HG03521 (cell line): ENCODE measurements around the gene MAPK8IP2.
"Not testable (repeated sequence)": the region's sequence is repeated elsewhere in the genome, so short reads cannot be mapped to it uniquely, and the experiment has no call there.

Experiments used
- ATAC-seq: cut with Tn5 transposase; IDR thresholded peaks from one replicate; pipeline ENCODE4 v1.9.1; 2021; ENCODE audit warnings: mild to moderate bottlenecking, moderate library complexity; ENCODE audit not compliant: unreplicated experiment

The MAPK8IP2 gene

DNA sequence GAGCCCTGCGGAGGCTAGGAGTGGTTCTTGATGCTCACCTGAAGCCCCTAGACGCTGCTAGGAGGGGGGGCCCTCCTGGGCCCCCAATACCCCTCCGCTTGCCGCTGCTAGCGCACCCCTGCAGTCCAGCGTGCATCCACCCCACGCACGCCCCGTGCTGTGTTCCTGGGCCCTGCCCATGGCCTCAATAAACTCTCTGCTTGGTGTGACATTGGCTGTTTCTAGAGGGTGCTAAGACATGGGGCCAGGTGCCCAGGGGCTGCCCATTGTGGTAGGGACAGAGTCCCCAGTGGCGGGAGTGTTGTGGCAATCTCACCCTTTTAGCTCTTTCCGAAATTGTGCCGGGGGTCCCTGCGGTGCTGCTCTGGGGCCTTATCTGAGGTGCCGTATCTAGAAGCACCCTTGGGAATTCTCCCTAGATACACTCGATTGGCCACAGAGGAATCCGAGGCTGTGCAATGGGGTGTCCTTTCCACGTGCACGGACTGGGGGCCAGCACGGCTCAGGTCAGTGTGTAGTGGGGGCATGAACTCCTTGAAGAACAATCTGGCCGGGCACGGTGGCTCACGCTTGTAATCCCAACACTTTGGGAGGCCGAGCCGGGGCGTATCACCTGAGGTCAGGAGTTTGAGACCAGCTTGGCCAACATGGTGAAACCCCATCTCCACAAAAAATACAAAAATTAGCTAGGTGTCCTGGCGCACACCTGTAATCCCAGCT, 10.9 kb downstream of the MAPK8IP2 start:
- ATAC-seq, result no peak

DNA sequence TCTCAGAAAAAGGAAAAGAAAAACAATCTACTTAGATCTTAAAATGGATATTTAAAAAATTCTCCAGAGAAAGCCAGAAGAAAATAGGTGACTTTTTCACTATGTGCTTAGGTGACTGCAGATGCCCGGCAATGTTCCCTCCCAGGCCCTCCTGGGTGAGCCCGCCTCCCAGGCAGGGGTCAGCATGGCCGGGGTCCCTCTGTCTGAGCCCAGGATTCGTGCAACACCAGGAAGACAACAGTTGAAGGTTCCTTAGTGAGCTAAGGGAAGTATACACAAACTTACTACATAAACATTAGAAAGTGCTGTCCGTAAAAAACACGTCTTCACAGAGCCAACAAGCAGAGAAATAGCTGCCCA, 11.6 kb downstream of the MAPK8IP2 start:
- no peak for ATAC-seq

DNA sequence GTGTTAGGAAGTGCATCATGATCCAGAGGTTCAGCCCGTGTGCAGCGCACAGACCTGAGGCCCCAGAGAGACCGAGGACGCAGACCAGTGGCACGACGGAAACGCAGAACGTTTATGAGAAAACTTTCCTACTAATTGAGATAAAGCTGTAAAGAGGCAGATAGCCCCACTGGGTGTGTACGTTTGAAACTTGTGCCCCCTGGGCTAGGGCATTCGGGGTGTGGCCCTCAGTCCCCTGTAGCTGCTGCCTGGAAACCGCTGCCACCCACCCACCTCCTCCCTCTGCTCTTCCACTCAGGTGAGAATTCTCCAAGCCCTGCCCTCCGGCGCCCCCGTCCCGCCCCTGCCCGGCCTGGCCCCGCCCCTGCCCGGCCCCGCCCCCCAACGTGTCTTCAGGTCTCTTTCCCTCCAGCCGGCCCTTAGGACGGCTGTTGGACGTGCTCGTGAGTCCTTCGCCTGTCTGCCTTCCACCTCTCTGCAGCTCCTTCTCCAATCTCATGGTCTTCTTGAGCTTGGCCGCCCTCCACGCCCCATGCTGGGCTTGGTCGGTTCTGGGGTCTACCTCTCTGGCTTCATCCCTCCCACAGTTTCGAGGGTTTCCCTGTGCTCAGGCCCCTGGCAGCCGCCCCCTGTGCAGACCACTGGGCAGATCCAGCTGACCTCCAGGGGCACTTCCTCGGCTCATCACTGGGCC, 12.1 kb downstream of the MAPK8IP2 start:
- ATAC-seq, result no peak

GRCh38 chr22:50613291-50613981, 12.8 kb downstream of the MAPK8IP2 start:
- no peak for ATAC-seq

- ATAC-seq, result not testable (repeated sequence)
Measured at GRCh38 chr22:50614296-50614695, 13.7 kb downstream of the MAPK8IP2 start.

DNA sequence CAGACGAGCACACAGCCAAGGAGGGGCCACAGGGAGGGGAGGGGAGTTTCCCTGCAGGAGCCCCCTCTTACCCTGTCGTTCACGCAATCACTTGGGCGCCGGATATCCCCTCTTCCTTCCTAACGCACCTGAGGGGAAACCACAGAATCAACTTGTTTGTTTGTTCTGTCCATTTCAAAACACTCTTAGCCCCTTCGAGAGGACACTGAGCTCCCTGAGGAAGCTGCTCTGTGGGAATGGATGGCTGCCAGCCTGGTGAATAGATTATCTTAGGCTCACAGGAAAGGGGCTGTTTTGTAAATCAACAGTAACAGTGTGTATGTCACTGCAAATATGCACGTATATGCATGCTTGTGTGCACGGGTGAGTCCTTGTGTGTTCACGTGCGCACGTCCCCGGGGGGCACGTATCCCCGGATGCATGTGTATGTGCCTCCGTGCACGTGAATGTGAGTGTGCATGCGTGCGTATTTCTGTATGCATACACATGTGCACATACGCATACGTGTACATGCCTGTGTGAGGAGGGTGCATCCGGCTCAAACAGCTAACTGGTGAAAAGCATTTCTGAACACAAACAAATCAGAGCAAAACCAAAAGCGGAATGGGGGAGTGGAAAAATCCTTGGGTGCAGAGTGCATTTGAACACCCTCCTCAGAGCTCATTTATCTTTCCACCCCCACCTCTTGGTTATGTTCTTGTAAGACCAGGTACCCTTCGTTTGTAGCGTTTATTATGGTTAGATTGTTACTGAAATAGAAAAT, 20.2 kb downstream of the MAPK8IP2 start:
- ATAC-seq, result peak; percentile 61

DNA sequence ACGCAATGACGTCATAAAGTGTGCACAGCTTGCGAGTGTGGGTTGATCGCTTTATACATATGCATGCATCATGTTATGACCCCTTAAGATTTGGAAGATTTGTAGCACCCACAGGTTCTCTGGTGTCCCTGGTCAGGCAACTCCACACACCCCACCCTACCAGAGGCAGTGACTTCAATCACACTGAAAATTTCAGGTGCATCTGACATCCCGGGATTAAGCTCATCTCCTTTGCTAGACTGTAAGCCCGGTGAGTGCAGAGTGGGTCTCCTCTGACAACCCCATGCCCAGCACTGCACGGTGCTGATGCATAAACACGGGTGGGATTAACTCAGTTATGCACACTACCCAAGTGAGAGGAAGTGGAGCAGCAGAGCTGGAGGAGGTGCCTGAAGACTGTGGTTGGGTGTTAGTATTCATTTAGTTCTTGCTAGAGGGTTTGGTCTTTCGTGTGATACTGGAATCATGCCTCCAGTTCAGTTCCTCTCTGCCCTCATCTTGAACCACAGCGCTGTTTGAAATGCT, 20.8 kb downstream of the MAPK8IP2 start:
- ATAC-seq, result no peak

- ATAC-seq, result no peak
Measured at GRCh38 chr22:50621948-50622722, 21.5 kb downstream of the MAPK8IP2 start.

GRCh38 chr22:50622723-50623327, 22.2 kb downstream of the MAPK8IP2 start:
- no peak for ATAC-seq

- no peak for ATAC-seq
Measured at GRCh38 chr22:50624347-50625130, 23.9 kb downstream of the MAPK8IP2 start.

- ATAC-seq, result no peak
Measured at GRCh38 chr22:50625131-50625567, 24.6 kb downstream of the MAPK8IP2 start.

- ATAC-seq, result no peak
Measured at GRCh38 chr22:50625568-50626313, 25.1 kb downstream of the MAPK8IP2 start.

GRCh38 chr22:50626314-50626849, 25.8 kb downstream of the MAPK8IP2 start:
- no peak for ATAC-seq

- no peak for ATAC-seq
Measured at GRCh38 chr22:50626850-50627641, 26.5 kb downstream of the MAPK8IP2 start.

GRCh38 chr22:50627642-50628542, 27.3 kb downstream of the MAPK8IP2 start, which contains the start of gene ARSA:
Gene ARSA (minus strand): TSS chr22:50628152. CDS start chr22:50627779, 373 bp downstream.
- peak; percentile 72 for ATAC-seq

DNA sequence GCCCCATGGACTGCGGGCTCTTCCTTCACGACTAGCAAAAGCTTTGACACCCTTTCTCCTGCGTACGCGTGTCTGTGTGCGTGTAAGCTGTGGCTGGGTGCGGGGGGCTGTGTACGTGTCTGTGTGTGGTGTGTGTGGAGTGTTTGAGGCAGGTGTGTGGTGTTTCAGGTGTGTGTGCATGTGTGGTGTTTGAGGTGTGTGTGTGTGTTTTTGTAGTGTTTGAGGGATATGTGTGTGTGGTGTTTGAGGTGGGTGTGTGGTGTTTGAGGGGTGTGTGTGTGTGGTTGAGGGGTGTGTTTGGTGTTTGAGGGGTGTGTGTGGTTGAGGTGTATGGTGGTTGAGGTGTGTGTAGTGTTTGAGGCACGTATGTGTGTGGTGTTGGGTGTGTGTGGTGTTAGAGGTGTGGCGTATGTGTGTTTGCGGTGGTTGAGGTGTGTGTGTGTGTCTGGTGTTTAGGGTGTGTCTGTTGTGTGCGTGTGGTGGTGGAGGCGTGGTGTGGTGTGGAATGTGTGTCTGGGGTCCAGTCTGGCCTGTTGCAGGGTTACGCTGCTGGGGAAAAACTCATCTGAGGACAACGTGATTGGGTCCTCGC, 28.0 kb downstream of the MAPK8IP2 start:
- ATAC-seq, result no peak
